ENCODE measurements around the gene SPATS1. TPM values are rescaled to one million over a fixed set of nuclear protein-coding genes. Genes with fewer than 3 reads are reported as not detected.
A peak's percentile ranks its signal among the peaks of the same experiment; 100 is the strongest.

Gene SPATS1
- total RNA-seq, 1 donor: not detected

- no peak for DNase-seq (ENCODE audit: low read depth in 2 of 3, low spot score in 2 of 3)
Observed at GRCh38 chr6:44386364-44386928, 44.0 kb downstream of the SPATS1 start.

- DNase-seq (ENCODE audit: low read depth in 2 of 3, low spot score in 2 of 3): no peak
Observed at GRCh38 chr6:44386929-44387345, 44.5 kb downstream of the SPATS1 start.

GRCh38 chr6:44387346-44388134 lies 45.1 kb downstream of the SPATS1 start, which contains the start of gene CDC5L:
Gene CDC5L (plus strand): TSS chr6:44387706. CDS start chr6:44387824, 118 bp downstream.
- peak; percentile 85 to 100 (median 99) for DNase-seq (ENCODE audit: low read depth in 2 of 3, low spot score in 2 of 3)

- DNase-seq (ENCODE audit: low read depth in 2 of 3, low spot score in 2 of 3): no peak
Observed at GRCh38 chr6:44388135-44388487, 45.7 kb downstream of the SPATS1 start.

- DNase-seq (ENCODE audit: low read depth in 2 of 3, low spot score in 2 of 3): no peak
Observed at GRCh38 chr6:44388887-44389286, 46.4 kb downstream of the SPATS1 start.

GRCh38 chr6:44390158-44390683 lies 47.8 kb downstream of the SPATS1 start:
- DNase-seq (ENCODE audit: low read depth in 2 of 3, low spot score in 2 of 3): no peak

Other genes starting within 250 kb of the SPATS1 start
- gene MRPL14, start 215.2 kb upstream of the SPATS1 start, total RNA-seq: 20.5 TPM
- gene TMEM63B, start 215.1 kb upstream of the SPATS1 start, total RNA-seq: 6.5 TPM
- gene CAPN11, start 183.8 kb upstream of the SPATS1 start, total RNA-seq: 7.3 TPM
- gene MYMX, start 125.7 kb upstream of the SPATS1 start, total RNA-seq: 0.27 TPM
- 26.9 TPM for gene SLC29A1, start 119.1 kb upstream of the SPATS1 start, total RNA-seq
- gene HSP90AB1, start 95.5 kb upstream of the SPATS1 start, total RNA-seq: 770 TPM
- gene SLC35B2, start 85.1 kb upstream of the SPATS1 start, total RNA-seq: 48.2 TPM
- 38.8 TPM for gene NFKBIE, start 77.1 kb upstream of the SPATS1 start, total RNA-seq
- under 0.01 TPM for gene TMEM151B, start 72.2 kb upstream of the SPATS1 start, total RNA-seq
- 19.9 TPM for gene AARS2, start 29.3 kb upstream of the SPATS1 start, total RNA-seq
- 10.5 TPM for gene CDC5L, start 45.1 kb downstream of the SPATS1 start, total RNA-seq